ENCODE measurements around the gene PDZRN4.

- TF ChIP-seq CTCF (IDR thresholded peaks at IDR 0.05) = no peak
- no peak for TF ChIP-seq POLR2A (IDR thresholded peaks at IDR 0.05)
These were observed 272.8 kb downstream of the PDZRN4 start for GRCh38 chr12:41460906-41461305.
